GM21737 (cell line): Measurements from ENCODE around the gene CTDSP2.
"Not testable (repeated sequence)": the region's sequence is repeated elsewhere in the genome, so short reads cannot be mapped to it uniquely, and the experiment has no call there.

ENCODE experiments used
- ATAC-seq: cut with Tn5 transposase; IDR thresholded peaks from one replicate; pipeline ENCODE4 v1.9.1; 2021; ENCODE audit warnings: mild to moderate bottlenecking, moderate library complexity; ENCODE audit not compliant: unreplicated experiment

Gene CTDSP2

DNA sequence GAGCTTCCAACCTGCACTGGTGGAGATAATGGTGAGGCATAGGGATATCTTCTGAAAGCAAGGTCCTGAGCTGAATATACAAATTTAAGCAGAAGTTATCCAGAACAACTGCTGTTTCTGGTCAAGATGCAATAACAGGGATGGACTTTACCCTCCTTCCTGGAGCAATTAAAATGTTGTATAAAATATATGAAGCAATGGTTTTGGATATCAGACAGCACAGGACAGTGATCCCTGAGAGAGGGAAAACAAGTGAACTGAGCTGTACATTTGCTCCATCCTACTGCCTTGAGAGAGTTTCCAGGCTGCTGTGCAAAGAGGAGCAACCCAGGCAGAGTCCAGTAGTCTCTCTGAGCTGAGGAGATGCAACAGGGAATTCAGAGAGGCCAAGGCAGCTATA lies 36.0 kb upstream of the CTDSP2 start:
- no peak for ATAC-seq

DNA sequence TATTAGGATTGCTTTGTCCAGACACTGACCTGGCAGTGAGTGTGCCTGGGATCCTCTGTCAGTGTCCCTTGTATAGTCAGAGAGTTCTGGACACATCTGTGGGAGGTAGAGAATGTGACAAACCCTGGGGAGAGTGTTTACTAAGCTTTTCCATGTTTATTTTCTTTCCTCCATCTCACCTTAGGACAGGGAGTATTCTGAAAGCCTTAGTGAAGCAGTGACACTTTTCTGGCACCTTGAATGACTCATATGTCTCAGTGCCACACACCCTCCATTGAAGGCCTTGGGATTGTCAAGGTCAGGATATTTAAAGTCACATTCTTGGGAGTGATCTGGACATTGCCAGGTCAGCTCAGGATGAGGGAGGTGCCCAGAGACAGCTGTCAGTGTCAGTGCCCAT lies 34.9 kb upstream of the CTDSP2 start:
- ATAC-seq: no peak

DNA sequence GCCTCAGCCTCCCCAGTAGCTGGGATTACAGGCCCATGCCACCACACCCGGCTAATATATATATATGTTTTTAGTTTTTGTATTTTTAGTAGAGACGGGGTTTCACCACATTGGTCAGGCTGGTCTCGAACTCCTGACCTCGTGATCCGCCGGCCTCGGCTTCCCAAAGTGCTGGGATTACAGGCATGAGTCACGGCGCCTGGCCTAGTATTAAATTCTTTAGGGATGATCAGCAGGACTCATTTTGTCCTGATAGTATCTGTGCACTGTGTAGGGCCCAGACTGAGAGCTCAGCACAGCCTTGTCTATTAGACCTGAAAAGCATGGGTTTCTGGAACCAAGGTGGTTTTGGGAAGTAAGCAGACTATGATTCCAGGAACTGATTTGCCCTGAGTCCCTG lies 34.5 kb upstream of the CTDSP2 start:
- ATAC-seq: not testable (repeated sequence)

DNA sequence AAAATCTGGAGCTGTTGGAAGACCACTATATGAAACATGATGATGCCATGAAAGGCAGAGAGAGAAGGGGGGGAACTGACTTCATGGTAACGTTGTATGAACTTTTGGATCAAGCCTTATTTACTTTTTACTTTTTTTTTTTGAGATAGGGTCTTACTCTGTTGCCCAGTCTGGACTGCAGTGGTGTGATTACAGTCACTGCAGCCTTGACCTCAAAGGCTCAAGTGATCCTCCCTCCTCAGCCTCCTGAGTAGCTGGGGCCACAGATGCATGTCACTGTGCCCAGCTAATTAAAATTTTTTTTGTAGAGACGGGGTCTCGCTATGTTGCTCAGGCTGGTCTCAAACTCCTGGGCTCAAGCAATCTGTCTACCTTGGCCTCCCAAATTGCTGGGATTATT lies 31.3 kb upstream of the CTDSP2 start:
- no peak for ATAC-seq

DNA sequence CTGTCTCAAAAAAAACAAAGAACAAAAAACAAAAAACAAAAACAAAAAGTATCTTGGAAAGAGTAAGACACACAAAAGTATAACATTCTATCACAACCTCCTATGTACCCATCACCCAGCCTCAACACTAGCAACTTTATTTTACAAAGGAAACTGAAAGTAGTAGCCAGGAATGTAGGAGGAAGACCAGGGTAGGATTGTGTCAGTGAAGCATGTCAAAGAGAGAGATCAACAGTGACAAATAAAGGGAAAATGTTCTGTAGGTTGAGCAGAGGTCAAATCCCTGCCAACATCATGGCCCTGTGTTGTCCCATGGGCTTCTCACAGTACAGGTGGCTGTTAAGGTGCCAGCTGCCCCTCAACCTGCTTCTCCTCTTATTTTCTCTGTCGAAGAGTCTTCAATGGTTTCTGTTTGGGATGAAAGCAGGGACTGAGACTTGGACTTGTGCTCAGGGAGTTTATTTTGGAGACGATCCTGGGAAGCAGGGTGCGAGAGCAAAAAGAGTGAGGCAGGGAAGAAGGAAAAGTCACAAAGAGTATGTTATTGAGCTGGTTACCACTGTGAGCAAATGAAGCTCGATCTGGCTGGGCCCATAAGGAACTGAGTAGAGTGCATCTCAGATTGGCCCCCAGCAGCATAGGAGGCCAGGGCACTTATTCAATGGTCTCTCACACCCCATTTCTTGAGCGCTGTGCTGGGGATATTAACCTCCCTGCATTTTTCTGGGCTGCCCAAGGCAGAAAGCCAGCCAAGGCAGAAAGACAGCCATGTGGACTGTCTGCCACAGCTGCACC lies 29.4 kb upstream of the CTDSP2 start:
- no peak for ATAC-seq

DNA sequence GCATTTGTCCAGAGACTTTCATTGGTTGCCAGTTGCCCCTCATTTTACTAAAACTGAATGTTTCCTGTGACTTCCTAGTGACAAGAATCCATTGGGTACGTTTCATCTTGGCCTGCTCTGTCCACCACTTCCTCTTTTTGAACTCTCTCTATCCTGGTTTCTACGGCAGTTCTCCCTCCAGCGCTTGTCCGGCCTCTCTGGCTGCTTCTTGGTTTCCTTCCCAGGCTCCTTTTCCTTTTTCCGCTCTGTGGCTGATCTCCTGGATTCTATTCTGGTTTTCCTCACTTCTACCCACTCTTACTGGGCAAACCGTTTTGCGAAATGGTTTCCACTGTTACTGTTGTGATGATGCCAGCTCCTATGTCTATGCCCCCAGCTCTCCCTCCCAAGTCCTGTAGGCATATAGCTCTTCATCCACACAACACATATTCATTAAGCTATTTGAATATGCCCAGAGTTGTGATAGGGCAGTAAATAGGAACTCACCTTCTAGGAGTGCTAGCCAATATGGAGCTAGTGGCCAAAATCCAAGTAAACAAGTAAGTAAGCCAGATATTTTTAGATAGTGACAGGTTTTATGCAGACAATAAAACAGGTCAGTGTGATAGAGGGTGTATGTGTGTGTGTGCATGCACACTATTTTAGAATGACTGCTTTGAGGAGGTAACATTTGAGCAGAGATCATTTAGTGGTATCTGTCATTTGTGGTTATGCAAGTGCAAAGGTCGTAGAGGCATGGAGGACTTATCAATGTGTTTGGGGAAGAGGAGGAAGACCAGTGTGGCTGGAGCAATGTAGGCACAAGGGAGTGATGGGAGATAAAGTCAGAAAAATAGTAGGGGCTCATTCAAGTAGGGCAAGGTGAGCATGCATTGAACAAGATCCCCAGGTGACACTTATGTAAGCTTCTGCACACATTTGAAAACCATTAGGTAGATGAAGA lies 27.9 kb upstream of the CTDSP2 start:
- no peak for ATAC-seq

DNA sequence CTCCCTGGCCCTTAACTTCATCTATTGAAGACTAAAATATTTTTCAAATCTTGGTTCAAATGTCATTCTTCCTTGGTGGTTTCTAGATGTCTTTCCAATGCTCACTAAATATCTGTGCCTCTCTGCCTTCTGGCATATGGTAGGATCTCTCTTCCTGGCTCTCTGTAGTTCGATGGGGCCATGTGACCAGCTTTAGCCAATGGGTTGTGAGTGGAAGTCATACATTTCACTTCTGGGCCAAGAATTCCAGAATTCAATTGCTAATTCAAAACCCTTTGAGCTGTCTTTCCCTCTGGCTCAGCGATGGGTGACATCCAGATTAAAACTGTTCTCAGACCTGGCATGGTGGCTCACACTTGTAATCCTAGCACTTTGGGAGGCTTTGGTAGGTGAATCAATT lies 25.8 kb upstream of the CTDSP2 start:
- ATAC-seq: no peak

DNA sequence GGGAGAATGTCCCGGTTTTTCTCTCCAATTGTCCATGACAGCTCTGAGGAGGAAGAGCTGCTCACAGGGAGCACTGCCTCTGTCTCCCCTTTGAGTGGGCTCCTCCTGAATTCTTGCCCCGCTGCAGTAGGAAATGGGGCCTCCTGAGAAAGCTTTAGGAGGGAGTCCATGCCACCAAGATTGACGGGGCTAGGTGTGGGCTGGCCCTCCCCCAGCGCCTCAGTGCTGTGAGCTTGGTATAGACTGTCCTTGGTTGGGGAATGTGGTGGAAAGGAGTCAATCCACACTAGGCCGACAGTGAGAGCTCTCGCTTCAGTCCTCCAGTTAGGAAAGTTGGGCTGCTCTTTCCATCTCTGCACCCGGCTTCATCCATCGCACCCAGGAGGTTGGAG lies 23.4 kb upstream of the CTDSP2 start:
- ATAC-seq: no peak

DNA sequence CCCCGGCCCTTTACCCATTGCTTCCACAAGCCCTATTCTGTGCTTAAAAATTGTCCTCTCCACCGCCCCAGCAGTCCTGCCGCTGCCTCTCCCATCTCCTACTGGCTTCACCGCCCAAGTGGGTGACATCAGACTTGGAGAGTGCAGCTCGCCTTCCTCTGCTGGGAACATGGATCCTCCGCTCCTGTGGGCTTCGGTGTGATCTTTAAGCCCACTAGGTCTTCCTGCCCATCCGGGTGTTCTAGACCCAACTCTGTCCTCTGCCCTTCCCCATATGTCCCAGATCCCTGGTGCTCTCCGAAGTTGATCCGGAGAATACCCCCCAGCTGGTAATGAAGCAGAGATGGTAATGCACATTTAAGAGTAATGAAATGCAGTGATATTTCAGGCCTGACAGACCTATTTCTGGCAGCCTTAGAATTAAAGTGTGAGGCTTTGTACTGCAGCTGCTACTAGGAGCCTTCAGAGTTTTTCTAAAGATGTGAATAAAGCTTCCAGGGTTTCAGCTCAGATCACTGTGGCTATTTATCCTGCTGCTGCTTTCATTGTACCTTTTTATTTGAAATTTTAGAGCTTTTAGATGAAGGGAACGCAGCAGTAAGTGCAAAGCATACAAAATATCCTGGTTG lies 22.9 kb upstream of the CTDSP2 start:
- ATAC-seq: no peak

DNA sequence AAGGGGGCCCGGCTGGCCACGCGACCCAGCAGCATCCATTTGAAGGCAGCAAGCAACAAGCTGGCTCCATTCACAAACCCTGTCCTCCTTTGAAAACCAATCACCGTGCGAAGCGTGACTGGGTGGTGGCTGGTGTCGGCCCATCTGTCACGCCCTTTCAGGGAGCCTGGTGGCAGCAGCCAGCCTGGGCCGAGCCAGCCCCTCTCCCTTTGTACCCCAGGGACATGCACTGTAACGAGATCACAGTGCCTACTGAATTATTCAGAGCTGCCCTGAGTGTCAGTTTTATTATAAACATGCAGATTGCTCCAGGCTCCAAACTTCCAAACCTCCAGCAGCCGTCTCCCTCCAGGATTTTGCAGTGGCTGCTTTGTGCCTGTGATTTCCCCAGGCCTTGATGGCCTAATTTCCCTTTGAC lies 22.3 kb upstream of the CTDSP2 start:
- no peak for ATAC-seq

DNA sequence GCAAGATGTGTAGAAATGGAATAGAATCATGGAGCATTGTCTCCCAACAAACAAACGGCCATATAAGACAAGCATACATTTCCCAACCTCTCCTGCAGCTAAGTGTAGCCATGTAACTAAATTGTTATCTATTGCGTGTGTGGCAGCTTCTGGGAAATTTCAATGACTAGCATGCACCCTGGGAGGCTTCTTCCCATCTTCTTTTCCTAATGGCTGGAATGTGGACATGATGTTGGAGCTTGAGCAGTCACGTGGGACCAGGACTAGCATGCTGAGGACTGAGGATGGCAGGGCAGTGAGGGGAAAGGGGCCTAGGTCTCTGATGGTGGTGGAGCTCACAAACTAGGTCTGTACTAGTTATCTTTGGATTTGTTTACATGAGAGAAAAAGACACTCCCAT lies 21.7 kb upstream of the CTDSP2 start:
- ATAC-seq: no peak

DNA sequence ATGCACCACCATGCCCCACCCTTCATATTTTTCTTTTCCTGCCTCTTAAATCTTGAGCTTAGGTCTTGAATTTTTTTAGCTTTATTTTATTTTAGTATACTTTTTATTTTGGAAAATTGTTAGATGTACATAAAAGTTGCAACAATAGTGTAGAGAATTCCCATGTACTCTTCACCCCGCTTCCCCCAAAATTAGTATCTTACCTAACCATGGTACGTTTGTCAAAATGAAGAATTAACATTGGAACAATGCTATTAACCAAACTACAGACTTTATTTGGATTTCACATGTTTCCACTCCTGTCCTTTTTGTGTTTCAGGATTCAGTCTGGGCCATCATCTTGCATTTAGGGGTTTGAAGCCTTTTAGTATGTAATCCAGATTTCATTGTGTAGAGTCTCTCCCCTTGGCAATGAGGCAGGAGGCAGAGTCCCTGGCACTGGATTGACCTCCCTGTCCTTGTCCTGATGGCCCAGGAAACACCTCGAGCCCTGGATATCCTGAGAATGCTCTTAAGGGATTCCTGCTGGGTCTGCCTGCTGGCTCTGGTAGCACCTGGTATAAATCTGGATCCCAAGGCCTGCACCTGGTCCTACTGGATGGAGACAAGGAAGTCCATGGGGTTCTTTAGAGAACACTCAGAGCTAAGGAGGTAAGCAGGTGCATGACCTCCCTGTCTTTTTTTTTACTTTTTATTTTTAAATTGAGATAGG lies 19.9 kb upstream of the CTDSP2 start:
- no peak for ATAC-seq

DNA sequence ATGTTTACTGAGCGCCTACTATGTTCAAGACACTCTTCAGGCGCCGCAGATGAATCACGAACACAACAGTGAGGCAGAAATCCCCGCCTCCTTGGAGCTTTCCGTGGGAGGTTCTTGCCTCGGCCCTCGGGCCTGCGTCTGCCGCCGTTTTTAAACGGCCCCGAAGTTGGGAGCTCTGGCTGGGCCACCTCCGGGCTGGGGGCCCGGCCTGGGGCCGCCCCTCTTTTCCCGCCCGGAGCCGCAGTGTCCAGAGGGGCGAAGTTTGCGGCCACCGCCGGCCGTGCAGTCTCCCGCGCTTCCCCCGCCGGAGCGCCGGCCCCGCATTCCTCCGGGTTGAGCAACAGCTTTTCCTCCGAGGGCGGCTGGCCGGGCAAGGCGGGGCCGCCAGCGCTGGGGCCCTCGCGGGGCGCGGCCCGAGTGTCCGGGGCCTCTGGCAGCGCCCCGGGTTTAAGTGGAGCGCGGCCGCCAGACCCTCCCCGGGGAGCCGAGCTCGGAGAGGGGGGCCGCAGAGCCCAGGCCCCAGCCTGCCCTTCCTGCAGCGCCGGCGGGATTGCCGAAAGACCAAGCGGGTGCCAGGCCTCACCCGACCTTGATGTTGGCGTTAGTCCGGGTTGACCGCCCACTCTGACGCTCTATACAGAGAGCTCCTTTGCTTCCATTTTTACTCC lies 18.7 kb upstream of the CTDSP2 start:
- ATAC-seq: peak; percentile 46

DNA sequence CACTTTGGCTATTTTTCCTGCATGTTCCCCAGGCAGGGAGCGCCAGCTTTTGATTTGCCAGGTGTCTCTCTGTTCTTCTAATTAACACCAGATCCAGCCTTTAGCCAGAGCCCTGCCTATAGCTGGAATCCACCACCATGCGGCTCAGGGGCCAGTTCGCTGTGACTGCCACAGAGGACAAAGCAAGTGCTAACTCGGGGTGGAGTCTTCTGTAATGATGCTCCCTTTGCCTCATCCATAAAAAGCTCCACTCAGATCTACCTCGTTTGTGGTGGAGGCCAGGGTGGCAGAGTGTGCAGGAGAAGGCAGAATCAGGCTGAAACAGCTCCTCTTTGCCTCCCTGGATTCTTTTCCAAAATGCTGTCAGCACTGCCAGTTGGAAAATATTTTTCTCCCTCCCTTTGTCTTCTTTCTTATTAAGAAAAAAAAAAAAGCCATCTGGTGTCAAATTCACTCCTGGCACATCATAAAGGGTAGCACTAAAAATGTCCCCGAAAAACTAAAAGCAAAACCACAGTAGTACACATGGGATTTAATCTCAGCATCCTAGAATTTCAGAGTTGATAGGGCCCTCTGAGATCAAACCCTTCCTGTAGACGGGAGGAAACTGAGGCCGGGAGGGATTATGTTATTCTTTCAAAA lies 18.0 kb upstream of the CTDSP2 start:
- no peak for ATAC-seq

DNA sequence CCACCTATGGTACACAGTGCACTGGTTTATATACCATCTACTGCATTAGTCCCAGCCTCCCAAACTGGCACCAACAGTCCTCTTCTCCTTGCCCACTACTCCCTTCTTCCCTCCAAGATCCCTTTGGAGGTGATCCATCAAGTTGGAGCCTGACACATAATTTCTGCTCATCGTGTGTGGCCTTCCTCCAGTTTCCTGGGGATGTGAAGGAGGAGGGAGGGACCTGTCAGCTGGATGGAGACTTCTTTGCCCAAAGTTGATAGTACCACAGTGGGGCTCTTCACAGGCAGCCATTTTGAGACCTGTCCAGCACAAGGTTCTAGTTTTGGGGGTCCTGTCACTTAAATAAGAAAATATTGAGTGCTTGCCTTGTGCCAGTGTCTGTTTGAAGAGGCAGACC lies 17.1 kb upstream of the CTDSP2 start:
- no peak for ATAC-seq

DNA sequence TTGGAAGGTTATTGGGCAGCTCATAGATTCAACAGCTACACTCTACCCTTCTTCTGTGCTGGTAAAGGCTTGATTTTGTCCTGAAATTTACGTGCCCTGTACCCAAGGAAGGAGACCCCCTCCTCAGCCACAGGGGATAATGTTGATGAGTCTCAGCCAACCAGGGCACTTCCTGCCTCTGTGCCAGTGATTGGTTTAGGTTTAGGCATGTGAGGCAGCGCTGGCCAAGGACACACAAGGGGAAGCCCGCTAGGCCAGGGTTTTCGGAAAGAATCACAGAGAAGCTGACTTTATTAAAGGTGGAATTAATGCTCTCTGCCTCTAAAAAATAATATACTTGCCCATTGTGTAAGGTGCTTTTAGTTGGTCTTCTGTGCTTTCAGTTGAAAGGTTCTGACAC lies 15.4 kb upstream of the CTDSP2 start:
- ATAC-seq: no peak

DNA sequence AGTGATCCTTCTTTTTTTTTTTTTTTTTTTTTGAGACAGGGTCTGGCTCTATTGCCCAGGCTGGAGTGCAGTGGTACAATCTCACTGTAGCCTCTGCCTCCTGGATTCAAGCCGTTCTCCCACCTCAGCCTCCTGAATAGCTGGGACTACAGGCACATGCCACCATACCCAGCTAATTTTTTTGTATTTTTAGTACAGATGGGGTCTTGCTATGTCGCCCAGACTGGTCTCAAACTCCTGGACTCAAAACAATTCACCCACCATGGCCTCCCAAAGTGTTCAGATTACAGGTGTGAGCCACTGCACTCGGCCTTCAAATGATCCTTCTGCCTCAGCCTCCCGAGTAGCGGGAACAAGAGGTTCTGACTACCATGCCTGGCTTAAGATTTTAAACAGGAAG lies 14.4 kb upstream of the CTDSP2 start:
- not testable (repeated sequence) for ATAC-seq

DNA sequence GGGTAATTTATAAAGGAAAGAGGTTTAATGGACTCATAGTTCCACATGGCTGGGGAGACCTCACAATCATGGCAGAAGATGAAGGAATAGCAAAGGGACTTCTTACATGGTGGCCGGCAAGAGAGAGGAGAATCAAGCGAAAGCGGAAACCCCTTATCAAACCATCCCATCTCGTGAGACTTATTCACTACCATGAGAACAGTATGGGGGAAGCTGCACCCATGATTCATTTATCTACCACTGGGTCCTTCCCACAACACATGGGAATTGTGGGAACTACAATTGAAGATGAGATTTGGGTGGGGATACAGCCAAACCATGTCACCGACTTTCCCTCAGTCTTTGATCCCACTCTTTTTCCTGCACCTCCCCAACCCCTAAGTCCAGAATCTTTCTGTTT lies 12.6 kb upstream of the CTDSP2 start:
- ATAC-seq: no peak

DNA sequence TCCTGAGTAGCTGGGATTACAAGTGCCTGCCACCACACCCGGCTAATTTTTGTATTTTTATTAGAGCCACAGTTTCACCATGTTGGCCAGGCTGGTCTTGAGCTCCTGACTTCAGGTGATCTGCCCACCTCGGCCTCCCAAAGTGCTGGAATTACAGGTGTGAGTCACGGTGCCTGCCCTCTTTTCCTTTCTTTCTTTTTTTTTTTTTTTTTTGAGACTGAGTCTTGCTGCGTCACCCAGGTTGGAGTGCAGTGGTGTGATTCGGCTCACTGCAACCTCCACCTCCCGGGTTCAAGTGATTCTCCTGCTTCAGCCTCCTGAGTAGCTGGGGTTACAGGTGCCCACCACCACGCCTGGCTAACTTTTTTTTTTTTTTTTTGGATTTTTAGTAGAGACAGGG lies 11.6 kb upstream of the CTDSP2 start:
- ATAC-seq: not testable (repeated sequence)

DNA sequence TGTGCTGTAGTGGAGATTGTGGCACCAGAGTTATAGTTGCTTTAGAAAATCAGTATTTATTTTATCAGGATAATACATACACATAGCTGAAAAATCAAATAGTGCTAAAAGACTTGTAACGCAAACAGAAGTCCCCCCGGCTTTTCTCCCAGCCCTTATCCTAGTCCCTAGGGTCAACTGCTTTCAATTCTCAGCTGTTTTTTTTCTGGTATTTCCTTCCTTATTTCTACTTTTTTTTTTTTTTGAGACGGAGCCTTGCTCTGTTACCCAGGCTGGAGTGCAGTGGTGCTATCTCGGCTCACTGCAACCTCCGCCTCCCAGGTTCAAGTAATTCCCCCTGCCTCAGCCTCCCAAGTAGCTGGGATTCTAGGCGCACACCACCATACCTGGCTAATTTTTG lies 8.4 kb upstream of the CTDSP2 start:
- no peak for ATAC-seq
